Spleen (tissue), 11 donors: ENCODE data around the gene RNF11. TPM values are rescaled to one million over a fixed set of nuclear protein-coding genes. Genes with fewer than 3 reads are reported as not detected.

Experiments
- DNase-seq: peaks from one replicate; pipeline ENCODE4 v3.0.0-alpha.2; 2020
- H3K27ac ChIP-seq, 8 donors: fragments of 200-600 bp; sonication (generic) in 7 of 8; 1 replicate in 4 of 8; 2 replicates in 4 of 8; pipeline versions ENCODE4 v1.5.0 to v1.8.0; 2016 to 2021; ENCODE audit warnings: inconsistent platforms in 4 of 8, mild to moderate bottlenecking in 4 of 8, moderate library complexity in 1 of 8
- H3K27me3 ChIP-seq, 7 donors: fragments of 200-600 bp; sonication (generic) in 6 of 7; replicated peaks in 1 of 7; 1 replicate in 4 of 7; 2 replicates in 3 of 7; pipeline versions ENCODE4 v1.5.0 to v1.8.0; 2016 to 2021; ENCODE audit warnings: inconsistent platforms in 3 of 7, mild to moderate bottlenecking in 1 of 7
- H3K36me3 ChIP-seq, 6 donors: fragments of 200-600 bp; sonication (generic) in 5 of 6; 1 replicate in 4 of 6; 2 replicates in 2 of 6; pipeline versions ENCODE4 v1.5.0 to v1.8.0; 2016 to 2021; ENCODE audit warnings: inconsistent platforms in 2 of 6
- H3K4me1 ChIP-seq, 6 donors: fragments of 200-600 bp; sonication (generic) in 5 of 6; 1 replicate in 3 of 6; 2 replicates in 3 of 6; pipeline versions ENCODE4 v1.5.0 to v1.8.0; 2016 to 2021; ENCODE audit warnings: inconsistent platforms in 3 of 6
- H3K4me3 ChIP-seq, 8 donors: fragments of 200-600 bp; sonication (generic) in 7 of 8; 1 replicate in 4 of 8; 2 replicates in 4 of 8; pipeline versions ENCODE4 v1.5.0 to v1.8.0; 2016 to 2021; ENCODE audit warnings: inconsistent platforms in 4 of 8, mild to moderate bottlenecking in 4 of 8, moderate library complexity in 2 of 8
- H3K9me3 ChIP-seq, 8 donors: fragments of 200-600 bp; sonication (generic) in 7 of 8; 1 replicate in 4 of 8; 2 replicates in 4 of 8; pipeline versions ENCODE4 v1.5.0 to v1.8.0; 2016 to 2021; ENCODE audit warnings: inconsistent platforms in 4 of 8
- CTCF ChIP-seq, 11 experiments: fragments of 200-600 bp in 7 of 11; fragments of 450-650 bp in 4 of 11; sonication (generic) in 4 of 11; IDR thresholded peaks in 8 of 11; conservative IDR thresholded peaks in 3 of 11; 1 replicate in 7 of 11; 2 replicates in 4 of 11; pipeline versions ENCODE4 v1.4.0 to v1.8.0; 2016 to 2021; ENCODE audit warnings: antibody characterized with exemption in 11 of 11, inconsistent platforms in 4 of 11, mild to moderate bottlenecking in 1 of 11
- POLR2A ChIP-seq, 3 donors: fragments of 450-650 bp; IDR thresholded peaks; one replicate each; pipeline ENCODE4 v1.5.1; 2017; ENCODE audit warnings: antibody characterized with exemption in 3 of 3, mild to moderate bottlenecking in 1 of 3
- POLR2AphosphoS5 ChIP-seq, 3 donors: sonication (generic); formaldehyde crosslinking; IDR thresholded peaks; one replicate each; pipeline ENCODE4 v1.5.1; 2017; ENCODE audit warnings: antibody characterized with exemption in 3 of 3
- WGBS, 5 donors: extraction: QIAGEN DNeasy Blood & Tissue Kit in 3 of 5; methylation state at CpG; one replicate each; pipeline versions ENCODE4 v1.1.5 to v1.1.7; 2013 to 2018; 5-methylcytosine and 5-hydroxymethylcytosine counted together
- intact Hi-C: fragments of 100-400 bp; cut with DNase I; formaldehyde crosslinking; loops from one replicate; pipeline ENCODE4 v1.15.0; 2023; ENCODE audit warnings: low total_unique reads
- polyA plus RNA-seq, 3 donors: library from polyadenylated mRNA; stranded (reverse); fragments of 200-250 nt; gene quantifications; one replicate each; pipeline ENCODE4 v1.2.1, GENCODE V29; 2013
- total RNA-seq, 7 donors: library from RNA; depleted of rRNA in 3 of 7; stranded (reverse); fragments of >200 nt in 3 of 7; fragmentation: NEBNext Ultra II Directional in 4 of 7; extraction: Animal tissue kit (Norgen Biotek cat#: 25700) in 4 of 7; gene quantifications; one replicate each; pipeline versions ENCODE4 v1.1.0 to v1.2.1, GENCODE V29; 2016 to 2021
- donor health status: healthy with polysubstance abuse.
- donor health status: DM: no; HTN: no; CAD: no; lungs with moderate emphysema.
- donor health status: DM: no; HTN: no; CAD: no.
- donor health status: Bipolar disorder and iron deficiency.
- donor health status: healthy.
- donor health status: DM: no; HTN: no; CAD: no.
- donor health status: DM: yes; HTN: yes; CAD: no.

The RNF11 gene
- total and polyA plus RNA-seq, 10 donors = 21.4 to 111 (median 70.7) TPM

GRCh38 chr1:51295926-51296325, 59.9 kb downstream of the RNF11 start:
- H3K36me3 ChIP-seq = no peaks in the 10 kb centered on the region
- peak; percentile 61 for DNase-seq
- peak overlapping the region in 1 of 8 donors; percentile 27 for H3K27ac ChIP-seq
- H3K4me1 ChIP-seq = peaks cover 0 to 31% (median 13%) of the 10 kb centered on the region in 6 donors
- H3K4me3 ChIP-seq = no peak overlapping the region
- TF ChIP-seq POLR2AphosphoS5 (IDR thresholded peaks at IDR 0.05) (no peak), POLR2A (IDR thresholded peaks at IDR 0.05) (no peak), CTCF (IDR thresholded peaks at IDR 0.05 in 8 of 11, conservative IDR thresholded peaks at IDR 0.05 in 3 of 11) (no peak)
- intact Hi-C loops = no loop called here
- H3K9me3 ChIP-seq = no peaks in the 10 kb centered on the region
- WGBS, 5 donors = 87 to 96% (median 92%) methylated on average over 17 of the region's 17 CpGs
- no peaks in the 10 kb centered on the region for H3K27me3 ChIP-seq

GRCh38 chr1:51296383-51297357, 60.6 kb downstream of the RNF11 start:
- intact Hi-C loops = no loop called here
- 14 to 23% (median 21%) methylated on average over 28 to 33 of the region's 33 CpGs for WGBS, 5 donors
- no peak for TF ChIP-seq POLR2A (IDR thresholded peaks at IDR 0.05)
- peak; percentile 65 to 96 (median 91) for TF ChIP-seq CTCF (IDR thresholded peaks at IDR 0.05 in 8 of 11, conservative IDR thresholded peaks at IDR 0.05 in 3 of 11)
- TF ChIP-seq POLR2AphosphoS5 (IDR thresholded peaks at IDR 0.05) = peak; percentile 53 to 70 (median 67)
- H3K4me1 ChIP-seq = peaks cover 0 to 31% (median 13%) of the 10 kb centered on the region in 6 donors
- H3K27ac ChIP-seq = peak overlapping the region in 5 of 8 donors; percentile 3 to 55 (median 27)
- no peaks in the 10 kb centered on the region for H3K36me3 ChIP-seq
- DNase-seq = peak; percentile 90
- H3K27me3 ChIP-seq = no peaks in the 10 kb centered on the region
- H3K9me3 ChIP-seq = no peaks in the 10 kb centered on the region
- H3K4me3 ChIP-seq = peak overlapping the region in 7 of 8 donors; percentile 4 to 65 (median 37)

GRCh38 chr1:51297401-51298321, 61.6 kb downstream of the RNF11 start:
- H3K27me3 ChIP-seq = no peaks in the 10 kb centered on the region
- H3K36me3 ChIP-seq = no peaks in the 10 kb centered on the region
- 82 to 90% (median 84%) methylated on average over 25 of the region's 25 CpGs for WGBS, 5 donors
- intact Hi-C loops = no loop called here
- peaks cover 0 to 31% (median 13%) of the 10 kb centered on the region in 6 donors for H3K4me1 ChIP-seq
- TF ChIP-seq CTCF (IDR thresholded peaks at IDR 0.05 in 8 of 11, conservative IDR thresholded peaks at IDR 0.05 in 3 of 11) (no peak), POLR2AphosphoS5 (IDR thresholded peaks at IDR 0.05) (no peak), POLR2A (IDR thresholded peaks at IDR 0.05) (no peak)
- DNase-seq = peak; percentile 68
- peak overlapping the region in 4 of 8 donors; percentile 23 to 55 (median 32) for H3K27ac ChIP-seq
- no peaks in the 10 kb centered on the region for H3K9me3 ChIP-seq
- peak overlapping the region in 5 of 8 donors; percentile 4 to 65 (median 37) for H3K4me3 ChIP-seq
